HL-60 (cell line): ENCODE measurements around the gene BDH1.

Experiments
- GABPA ChIP-seq: IDR thresholded peaks from 2 replicates; pipeline ENCODE4 v1.6.1; 2012; ENCODE audit warnings: low read depth
- POLR2AphosphoS5 ChIP-seq: IDR thresholded peaks from 2 replicates; pipeline ENCODE4 v1.6.1; 2012; ENCODE audit warnings: low read depth
- SPI1 ChIP-seq: IDR thresholded peaks from 2 replicates; pipeline ENCODE4 v1.6.1; 2012; ENCODE audit warnings: low read depth, mild to moderate bottlenecking, borderline replicate concordance
- TF ChIP-seq, protein P1 (sequence below): IDR thresholded peaks from one replicate; pipeline ENCODE4 v1.5.1; 2011; ENCODE audit warnings: low read length, control low read depth, inconsistent platforms; ENCODE audit not compliant: insufficient read depth
- TF ChIP-seq, protein P2 (sequence below): IDR thresholded peaks from 2 replicates; pipeline ENCODE4 v1.6.1; 2012; ENCODE audit warnings: low read depth; ENCODE audit not compliant: insufficient replicate concordance

DNA sequence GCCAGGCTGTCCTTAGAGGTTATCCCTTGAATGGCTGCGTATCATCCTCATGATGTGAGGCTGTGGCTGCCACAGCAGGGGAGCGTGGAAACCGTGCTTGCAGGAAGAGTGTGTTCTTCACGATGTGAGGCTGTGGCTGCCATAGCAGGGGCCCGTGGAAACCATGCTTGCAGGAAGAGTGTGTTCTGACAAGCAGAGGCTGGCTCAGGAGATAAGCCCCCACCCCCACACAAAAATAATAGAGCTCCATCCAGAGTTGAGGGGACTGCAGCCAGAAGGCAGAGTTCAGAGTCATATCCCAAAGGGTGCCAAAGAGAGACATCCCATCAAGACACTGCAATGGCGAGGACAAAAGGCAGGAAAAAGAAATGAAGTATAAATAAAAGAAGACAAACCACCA lies 22.6 kb upstream of the BDH1 start:
- TF ChIP-seq, protein P1, sequence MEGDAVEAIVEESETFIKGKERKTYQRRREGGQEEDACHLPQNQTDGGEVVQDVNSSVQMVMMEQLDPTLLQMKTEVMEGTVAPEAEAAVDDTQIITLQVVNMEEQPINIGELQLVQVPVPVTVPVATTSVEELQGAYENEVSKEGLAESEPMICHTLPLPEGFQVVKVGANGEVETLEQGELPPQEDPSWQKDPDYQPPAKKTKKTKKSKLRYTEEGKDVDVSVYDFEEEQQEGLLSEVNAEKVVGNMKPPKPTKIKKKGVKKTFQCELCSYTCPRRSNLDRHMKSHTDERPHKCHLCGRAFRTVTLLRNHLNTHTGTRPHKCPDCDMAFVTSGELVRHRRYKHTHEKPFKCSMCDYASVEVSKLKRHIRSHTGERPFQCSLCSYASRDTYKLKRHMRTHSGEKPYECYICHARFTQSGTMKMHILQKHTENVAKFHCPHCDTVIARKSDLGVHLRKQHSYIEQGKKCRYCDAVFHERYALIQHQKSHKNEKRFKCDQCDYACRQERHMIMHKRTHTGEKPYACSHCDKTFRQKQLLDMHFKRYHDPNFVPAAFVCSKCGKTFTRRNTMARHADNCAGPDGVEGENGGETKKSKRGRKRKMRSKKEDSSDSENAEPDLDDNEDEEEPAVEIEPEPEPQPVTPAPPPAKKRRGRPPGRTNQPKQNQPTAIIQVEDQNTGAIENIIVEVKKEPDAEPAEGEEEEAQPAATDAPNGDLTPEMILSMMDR, result no peak
- TF ChIP-seq, protein P2, sequence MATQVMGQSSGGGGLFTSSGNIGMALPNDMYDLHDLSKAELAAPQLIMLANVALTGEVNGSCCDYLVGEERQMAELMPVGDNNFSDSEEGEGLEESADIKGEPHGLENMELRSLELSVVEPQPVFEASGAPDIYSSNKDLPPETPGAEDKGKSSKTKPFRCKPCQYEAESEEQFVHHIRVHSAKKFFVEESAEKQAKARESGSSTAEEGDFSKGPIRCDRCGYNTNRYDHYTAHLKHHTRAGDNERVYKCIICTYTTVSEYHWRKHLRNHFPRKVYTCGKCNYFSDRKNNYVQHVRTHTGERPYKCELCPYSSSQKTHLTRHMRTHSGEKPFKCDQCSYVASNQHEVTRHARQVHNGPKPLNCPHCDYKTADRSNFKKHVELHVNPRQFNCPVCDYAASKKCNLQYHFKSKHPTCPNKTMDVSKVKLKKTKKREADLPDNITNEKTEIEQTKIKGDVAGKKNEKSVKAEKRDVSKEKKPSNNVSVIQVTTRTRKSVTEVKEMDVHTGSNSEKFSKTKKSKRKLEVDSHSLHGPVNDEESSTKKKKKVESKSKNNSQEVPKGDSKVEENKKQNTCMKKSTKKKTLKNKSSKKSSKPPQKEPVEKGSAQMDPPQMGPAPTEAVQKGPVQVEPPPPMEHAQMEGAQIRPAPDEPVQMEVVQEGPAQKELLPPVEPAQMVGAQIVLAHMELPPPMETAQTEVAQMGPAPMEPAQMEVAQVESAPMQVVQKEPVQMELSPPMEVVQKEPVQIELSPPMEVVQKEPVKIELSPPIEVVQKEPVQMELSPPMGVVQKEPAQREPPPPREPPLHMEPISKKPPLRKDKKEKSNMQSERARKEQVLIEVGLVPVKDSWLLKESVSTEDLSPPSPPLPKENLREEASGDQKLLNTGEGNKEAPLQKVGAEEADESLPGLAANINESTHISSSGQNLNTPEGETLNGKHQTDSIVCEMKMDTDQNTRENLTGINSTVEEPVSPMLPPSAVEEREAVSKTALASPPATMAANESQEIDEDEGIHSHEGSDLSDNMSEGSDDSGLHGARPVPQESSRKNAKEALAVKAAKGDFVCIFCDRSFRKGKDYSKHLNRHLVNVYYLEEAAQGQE, result no peak
- TF ChIP-seq POLR2AphosphoS5, result no peak
- no peak for TF ChIP-seq GABPA
- no peak for TF ChIP-seq SPI1
